HG03575 (cell line): ENCODE results near the gene VPS8.
"Not testable (repeated sequence)": the region's sequence is repeated elsewhere in the genome, so short reads cannot be mapped to it uniquely, and the experiment has no call there.

Source experiments
- ATAC-seq: cut with Tn5 transposase; IDR thresholded peaks from one replicate; pipeline ENCODE4 v1.9.1; 2021; ENCODE audit not compliant: unreplicated experiment, insufficient number of reproducible peaks, low FRiP score; ENCODE audit errors: extremely low read depth

VPS8 gene

DNA sequence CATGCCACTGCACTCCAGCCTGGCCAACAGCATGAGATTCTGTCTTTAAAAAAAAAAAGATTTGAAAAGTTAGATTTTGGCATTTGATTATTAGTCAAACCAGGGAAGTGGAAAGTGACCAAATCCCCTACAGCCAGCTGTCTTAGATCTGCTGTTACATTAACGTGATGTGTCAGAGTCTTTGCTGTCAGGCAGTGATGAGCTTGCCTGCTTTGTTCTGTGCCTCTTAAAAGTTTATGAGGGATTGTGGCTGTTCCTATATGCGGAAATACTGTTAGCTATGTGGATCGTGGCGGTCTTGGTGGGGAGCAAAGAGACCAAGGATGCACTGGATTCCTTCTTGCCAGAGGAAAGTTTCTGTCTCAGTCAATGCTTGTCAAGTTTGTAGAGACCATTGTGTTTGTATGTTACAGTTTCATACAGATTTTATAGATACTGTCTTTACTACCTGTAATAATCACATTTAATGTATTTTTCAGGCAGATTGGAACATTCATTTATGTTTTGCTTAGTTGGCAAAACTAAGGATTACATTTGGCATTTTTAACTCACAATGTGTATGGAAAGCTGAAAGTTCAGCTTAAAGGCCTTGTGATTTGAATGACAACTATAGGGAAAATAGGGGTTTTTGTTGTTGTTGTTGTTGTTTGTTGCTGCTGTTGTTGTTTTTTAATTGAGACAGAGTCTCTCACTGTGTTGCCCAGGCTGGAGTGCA, 137.4 kb downstream of the VPS8 start:
- ATAC-seq = no peak

DNA sequence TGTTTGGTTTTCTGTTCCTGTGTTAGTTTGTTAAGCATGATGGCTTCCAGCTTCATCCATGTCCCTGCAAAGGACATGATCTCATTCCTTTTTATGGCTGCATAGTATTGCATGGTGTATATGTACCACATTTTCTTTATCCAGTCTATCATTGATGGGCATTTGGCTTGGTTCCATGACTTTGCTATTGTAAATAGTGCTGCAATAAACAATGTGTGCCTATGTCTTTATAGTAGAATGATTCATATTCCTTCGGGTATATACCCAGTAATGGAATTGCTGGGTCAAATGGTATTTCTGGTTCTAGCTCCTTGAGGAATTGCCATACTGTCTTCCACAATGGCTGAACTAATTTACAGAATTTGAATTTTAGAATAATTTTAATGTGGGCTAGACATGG, 138.8 kb downstream of the VPS8 start:
- ATAC-seq = not testable (repeated sequence)

DNA sequence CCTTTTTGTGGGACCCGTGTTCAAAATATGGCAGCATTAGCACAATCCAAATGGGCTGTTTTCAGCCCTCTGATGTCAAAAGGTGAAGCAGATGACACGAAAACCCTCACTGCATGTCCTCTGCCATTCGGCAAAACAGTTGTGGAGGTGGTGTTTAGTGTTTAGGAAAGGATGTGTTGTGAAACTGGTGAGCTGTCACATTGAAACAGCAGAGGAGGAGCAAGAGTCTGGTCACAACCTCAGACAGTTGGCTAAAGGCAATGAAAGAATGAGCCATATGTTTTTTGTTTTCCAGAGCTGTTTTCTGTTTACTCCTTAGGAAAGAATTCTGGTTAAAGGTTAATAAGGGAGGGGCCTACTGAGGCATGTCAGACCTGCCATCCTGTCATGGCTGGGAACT, 140.7 kb downstream of the VPS8 start:
- ATAC-seq = no peak

DNA sequence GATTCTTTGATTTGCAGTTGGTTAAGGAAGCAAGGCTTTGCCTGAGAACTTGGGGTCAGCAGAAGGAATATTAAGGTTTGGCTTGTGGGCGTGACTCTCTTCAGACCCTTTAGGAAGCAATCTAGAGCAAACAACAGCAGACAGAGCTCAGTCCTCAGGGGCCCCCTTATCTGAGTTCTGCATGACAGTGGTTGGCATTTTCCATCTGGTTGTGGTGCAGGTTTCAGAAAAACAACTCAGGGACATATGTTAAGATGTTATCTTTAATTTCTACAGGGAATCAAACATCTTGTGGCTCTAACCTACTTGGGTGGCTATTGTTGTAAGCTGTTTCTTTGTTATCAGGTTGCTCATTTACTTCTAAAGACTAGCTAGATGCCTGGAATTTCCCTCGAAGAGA, 141.4 kb downstream of the VPS8 start:
- ATAC-seq = no peak

DNA sequence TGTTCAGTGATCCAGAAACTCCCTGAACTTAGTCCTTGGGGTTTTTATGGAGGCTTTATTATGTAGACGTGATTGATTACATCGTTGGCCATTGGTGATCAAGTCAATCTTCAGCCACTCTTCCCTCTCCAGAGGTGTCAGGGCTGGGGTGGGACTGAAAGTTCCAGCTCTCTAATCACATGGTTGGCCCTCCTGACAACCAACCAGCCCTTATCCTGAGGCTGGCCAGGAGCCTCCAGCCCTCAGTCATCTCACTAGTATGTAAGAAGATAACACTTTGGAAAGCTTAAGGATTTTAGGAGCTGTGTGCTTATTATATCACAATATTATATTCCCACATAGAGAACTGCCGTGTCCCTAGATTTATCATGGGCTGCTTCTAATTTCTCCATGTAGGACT, 142.3 kb downstream of the VPS8 start:
- ATAC-seq = no peak

DNA sequence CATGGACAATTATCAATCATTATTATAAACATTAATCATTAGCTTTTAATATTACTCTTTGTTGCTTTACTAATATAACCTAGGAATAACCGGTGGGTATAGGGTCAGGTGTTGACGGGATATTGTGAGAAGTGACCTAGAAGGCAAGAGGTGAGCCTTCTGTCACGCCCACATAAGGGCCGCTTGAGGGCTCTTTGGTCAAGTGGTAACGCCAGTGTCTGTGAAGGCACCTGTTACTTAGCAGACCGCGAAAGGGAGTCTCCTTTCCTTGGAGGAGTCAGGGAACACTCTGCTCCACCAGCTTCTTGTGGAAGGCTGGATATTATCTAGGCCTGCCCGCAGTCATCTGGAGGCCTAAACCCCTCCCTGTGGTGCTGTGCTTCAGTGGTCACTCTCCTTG, 142.9 kb downstream of the VPS8 start:
- not testable (repeated sequence) for ATAC-seq

DNA sequence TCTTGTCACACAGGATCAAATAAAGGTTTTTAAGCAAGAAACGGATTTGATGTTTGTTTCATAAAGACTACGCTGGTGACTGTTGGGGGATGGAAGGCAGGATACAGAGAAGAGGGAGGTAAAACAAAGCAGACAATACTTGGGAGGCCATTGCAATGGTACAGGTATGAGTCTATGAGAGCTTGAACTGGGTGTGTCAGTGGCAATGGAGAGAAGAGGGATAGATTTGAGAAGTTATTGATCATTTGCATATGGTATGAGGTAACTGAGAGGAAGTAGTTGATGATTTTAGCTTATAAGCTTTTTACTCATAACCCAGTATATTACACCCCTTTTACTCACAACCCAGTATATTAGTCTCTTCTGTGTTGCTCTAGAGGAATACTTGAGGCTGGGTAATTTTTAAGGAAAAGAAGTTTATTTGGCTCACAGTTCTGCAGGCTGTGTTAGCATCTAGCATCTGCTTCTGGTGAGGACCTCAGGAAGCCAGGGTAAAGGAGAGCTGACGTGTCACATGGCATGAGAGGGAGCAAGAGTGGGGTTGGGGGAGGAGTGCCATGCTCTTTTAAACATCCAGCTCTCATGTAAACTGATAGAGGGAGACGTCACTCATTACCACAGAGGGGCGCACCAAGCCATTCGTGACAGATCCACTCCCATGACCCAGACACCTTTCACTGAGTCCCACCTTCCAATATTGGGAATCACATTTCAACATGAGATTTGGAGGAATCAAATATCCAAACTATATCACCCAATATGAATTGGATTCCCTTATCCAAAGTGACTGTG, 153.9 kb downstream of the VPS8 start:
- ATAC-seq = no peak

DNA sequence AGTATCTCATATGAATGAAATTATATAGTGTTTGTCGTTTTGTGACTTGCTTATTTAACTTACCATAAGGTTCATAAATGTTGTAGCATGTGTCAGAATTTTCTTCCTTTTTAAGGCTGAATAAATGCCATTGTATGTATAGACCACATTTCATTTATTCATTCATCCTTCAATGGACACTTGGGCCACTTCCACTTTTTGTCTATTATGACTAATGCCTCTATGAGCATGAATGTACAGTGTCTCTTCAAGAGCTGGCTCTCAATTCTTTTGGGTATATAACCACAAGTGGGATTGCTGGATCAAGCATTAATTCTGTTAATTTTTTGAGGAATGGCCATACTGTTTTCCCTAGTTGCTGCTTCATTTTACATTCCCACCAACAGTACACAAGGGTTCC, 156.1 kb downstream of the VPS8 start:
- no peak for ATAC-seq

DNA sequence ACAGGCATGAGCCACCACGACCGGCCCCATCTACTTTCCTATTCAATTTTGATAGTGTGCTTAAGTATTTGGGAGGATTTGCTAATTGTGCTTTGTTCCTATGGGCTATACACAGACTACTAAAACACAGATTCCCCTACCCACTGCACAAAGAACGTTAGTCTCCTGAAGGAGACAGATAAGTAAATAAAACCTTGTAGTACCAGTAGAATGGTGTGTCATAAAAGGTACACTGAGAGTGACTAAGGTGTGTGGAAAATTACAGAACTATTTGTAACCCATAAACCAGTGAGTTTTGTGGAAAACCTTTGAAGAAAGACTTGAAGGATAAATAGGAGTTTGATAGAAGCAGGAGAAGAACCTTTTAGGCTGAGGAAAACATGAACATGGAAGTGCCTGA, 158.2 kb downstream of the VPS8 start:
- ATAC-seq = no peak

DNA sequence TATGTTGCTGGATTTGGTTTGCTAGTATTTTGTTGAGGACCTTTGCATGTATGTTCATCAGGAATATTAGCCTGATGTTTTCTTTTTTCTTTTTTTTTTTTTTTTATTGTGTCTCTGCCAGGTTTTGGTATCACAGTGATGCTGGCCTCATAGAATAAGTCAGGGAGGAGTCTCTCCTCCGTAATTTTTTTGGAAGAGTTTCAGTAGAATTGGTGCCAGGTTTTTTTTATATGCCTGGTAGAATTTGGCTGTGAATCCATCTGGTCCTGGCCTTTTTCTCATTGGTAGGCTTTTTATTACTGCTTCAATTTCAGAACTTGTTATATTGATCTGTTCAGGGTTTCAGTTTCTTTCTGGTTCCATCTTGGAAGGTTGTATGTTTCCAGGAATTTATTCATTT, 165.8 kb downstream of the VPS8 start:
- ATAC-seq = no peak

DNA sequence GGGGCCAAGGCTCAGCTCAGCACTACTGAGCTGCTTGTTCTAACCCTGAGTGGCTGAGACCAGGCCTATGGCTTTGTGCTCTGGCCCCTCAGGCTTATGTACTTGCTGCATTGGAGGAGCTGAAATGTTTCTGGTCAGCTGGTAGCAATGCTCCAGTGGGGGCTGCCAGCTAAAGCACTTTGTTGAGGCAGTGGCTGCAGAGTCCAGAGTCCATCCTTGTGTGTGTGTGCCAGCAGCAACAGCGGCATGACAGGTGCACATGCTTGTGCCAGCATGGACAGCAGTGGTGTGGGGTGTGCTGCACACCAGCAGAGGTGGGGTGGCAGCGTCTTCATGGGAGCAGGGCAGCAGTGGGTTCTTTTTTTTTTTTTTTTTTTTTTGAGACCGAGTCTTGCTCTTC, 169.1 kb downstream of the VPS8 start:
- ATAC-seq = no peak

DNA sequence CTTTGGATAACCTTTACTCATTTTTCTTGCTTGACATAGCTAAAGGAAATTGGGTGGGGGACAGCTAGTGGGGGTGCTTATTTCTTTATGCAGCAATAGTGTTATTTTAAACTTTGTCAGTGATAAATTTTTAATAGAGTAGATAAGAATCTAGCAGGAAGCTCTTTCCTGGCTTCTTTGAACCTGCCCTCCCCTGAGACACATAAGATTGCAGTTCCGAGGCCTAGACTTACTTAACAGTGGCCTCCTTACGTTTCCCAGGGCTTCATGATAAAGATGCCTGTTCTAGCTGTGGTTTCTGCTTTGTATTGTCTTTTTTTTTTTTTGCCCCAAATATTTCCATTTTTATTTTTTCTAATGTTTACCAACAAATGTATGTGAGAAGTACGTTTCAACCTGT, 170.1 kb downstream of the VPS8 start:
- ATAC-seq = no peak

DNA sequence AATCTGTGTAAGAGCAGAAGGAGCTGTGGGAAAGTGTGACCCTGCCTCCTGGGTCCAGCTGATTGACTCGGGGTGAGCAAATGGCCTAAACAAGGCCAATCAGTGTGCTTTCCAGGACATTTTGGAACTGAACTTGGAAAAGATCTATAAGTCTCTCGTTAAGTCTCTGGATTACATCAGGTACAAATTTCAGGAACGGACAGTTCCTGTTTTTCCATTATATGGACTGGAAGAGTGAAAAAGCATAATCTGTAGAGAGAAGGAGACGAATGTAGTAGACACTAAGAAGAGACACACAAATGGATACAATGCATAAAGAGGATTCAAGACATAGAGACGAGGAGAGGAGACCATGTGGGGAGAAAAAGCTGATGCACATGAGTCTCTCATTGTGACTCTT, 173.6 kb downstream of the VPS8 start:
- no peak for ATAC-seq

DNA sequence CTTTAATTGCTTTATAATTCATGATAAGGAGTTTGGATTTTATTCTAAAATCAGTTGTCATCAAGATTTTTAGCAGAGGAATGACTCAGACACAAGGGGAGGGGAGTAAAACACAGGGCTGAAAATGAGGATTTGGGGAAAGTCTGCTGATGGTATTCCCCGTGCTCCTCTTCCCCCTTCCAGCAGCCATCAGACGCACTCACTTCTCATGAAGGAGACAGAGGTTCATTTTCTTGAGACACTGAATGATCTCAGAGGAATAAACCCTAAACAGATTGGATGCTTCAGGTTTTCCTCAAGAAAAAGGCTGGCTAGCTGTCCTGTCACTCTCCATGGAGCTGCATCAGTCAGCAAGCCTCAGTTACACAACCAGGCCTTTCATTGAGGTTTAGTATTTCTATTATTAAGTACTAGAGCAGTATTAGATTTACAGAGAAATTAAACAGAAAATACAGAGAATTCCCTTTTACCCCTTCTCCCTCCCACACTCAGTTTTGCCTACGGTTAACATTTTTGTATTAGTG, 174.5 kb downstream of the VPS8 start:
- no peak for ATAC-seq

DNA sequence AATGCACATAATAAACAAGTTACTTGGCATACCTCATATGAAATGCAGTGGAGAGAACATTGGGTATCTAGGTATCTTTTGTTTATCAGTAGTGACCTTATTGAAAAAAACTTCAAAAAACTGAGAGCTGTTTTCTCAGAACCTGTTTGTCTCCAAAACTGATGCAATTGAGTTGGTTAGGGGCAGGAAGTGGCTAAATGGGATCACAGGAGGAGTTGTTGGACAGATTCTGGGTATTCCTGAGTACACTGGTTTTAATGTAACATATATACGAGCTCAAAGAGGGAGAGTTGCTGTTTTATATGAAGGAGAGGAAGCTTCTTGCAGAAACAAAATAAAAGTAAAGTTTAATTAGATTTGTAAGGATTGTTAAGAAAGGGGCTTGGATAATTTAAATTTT, 181.4 kb downstream of the VPS8 start:
- no peak for ATAC-seq

DNA sequence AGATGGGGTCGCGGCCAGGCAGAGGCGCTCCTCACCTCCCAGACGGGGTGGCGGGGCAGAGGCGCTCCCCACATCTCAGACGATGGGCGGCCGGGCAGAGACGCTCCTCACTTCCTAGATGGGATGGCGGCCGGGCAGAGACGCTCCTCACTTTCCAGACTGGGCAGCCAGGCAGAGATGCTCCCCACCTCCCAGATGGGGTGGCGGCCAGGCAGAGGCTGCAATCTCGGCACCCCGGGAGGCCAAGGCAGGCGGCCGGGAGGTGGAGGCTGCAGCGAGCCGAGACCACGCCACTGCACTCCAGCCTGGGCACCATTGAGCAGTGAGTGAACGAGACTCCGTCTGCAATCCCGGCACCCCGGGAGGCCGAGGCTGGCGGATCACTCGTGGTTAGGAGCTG, 191.9 kb downstream of the VPS8 start:
- ATAC-seq = not testable (repeated sequence)

DNA sequence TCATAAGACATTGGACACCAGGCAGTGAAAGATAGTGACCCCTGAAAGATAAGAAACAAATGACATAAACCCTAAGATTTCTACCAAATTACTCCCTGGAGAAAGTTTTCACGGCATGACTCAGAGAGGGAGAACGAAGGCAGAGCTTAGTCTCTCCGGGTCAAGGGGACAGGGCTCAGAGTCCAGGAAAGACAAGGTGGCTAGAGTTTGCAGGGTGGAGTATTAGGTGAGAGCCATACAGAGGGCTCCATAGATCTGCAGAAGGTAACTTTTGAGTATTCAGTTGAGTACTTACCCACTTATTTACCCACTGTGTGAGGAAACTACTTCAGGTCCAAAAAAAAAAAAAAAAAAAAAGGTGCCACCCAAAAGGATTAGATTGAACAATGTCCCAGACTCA, 197.7 kb downstream of the VPS8 start:
- ATAC-seq = no peak

DNA sequence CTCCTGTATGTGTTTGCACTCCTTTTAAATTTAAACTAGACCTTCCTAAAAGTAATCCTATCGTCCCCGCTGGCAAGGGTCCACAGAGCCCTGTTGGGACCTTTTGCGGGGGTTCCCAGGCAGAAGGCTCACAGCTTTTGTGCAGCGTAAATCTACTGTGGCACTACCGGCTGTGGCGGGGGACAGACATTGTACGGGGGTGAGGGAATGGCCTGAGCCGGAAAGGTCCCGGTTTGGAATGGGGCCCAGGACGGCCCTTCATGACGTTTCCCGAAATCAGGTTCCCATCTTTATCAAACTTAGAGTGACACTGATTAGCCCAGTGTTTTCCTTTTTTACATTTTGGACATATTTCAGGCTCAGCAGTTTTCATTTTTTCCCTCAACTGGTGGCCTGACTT, 205.6 kb downstream of the VPS8 start:
- not testable (repeated sequence) for ATAC-seq

DNA sequence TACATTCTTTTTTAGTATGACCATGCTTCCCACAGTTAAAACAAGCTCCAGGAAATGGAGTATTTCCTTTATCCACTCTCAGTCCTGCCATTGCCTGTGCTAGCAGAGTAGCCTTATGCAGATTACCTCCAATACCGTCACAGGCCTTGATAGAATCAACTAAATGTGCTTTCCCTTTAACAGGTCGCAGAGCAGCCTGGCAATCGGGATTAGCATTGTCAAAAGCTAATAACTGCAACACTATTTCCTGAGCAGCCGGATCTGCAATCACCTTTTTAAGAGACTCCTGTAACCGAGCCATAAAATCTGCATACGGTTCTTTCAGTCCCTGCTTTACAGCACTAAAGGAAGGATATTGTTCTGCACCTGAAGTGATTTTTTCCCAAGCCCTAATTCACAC, 206.0 kb downstream of the VPS8 start:
- ATAC-seq = not testable (repeated sequence)

DNA sequence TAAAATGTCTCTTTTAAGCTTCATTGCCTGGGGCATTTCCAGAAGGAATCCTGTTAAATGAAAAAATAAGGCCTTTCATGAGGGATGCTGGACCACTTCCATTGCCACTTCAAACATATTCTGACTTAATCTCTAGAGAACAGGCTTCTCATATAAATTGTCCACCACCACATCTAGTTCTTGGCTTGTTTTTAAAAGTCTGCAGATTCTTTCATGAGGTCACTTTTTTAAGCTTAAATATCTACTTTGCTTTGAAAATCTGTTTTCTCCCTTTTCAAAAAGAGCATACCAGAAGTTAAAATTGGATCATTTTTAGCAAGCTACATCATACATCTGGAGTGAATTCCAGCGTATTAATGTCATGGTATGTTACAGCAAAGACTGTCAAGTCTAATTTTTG, 209.3 kb downstream of the VPS8 start:
- ATAC-seq = no peak
